Embryonic facial prominence (tissue), 1 donor: Measurements from ENCODE around the gene ANKUB1.

Source experiments
- DNase-seq: peaks from one replicate; pipeline ENCODE4 v3.0.0-alpha.2; 2016; ENCODE audit errors: extremely low spot score

Gene ANKUB1

GRCh38 chr3:149808209-149808829 is 16.0 kb upstream of the ANKUB1 start:
- peak; percentile 28 for DNase-seq

GRCh38 chr3:149806171-149806778 is 13.9 kb upstream of the ANKUB1 start:
- no peak for DNase-seq

GRCh38 chr3:149801639-149802038 is 9.3 kb upstream of the ANKUB1 start:
- DNase-seq, result no peak

- no peak for DNase-seq
Measured at GRCh38 chr3:149801195-149801594, 8.8 kb upstream of the ANKUB1 start.

- DNase-seq, result no peak
Measured at GRCh38 chr3:149800693-149801092, 8.3 kb upstream of the ANKUB1 start.

GRCh38 chr3:149796026-149796425 is 3.7 kb upstream of the ANKUB1 start:
- DNase-seq, result no peak

GRCh38 chr3:149790698-149791097 is 1.7 kb downstream of the ANKUB1 start:
- DNase-seq, result no peak

GRCh38 chr3:149790268-149790667 is 2.1 kb downstream of the ANKUB1 start:
- DNase-seq, result no peak

- no peak for DNase-seq
Measured at GRCh38 chr3:149784064-149784704, 8.2 kb downstream of the ANKUB1 start.

GRCh38 chr3:149783576-149783975 is 8.8 kb downstream of the ANKUB1 start:
- DNase-seq, result no peak

- no peak for DNase-seq
Measured at GRCh38 chr3:149781741-149782140, 10.6 kb downstream of the ANKUB1 start.

GRCh38 chr3:149781211-149781610 is 11.1 kb downstream of the ANKUB1 start:
- no peak for DNase-seq

GRCh38 chr3:149777414-149778214 is 14.7 kb downstream of the ANKUB1 start:
- DNase-seq, result no peak

- DNase-seq, result no peak
Measured at GRCh38 chr3:149776170-149776569, 16.2 kb downstream of the ANKUB1 start.

- DNase-seq, result no peak
Measured at GRCh38 chr3:149772861-149773260, 19.5 kb downstream of the ANKUB1 start.

- DNase-seq, result no peak
Measured at GRCh38 chr3:149771652-149772271, 20.6 kb downstream of the ANKUB1 start.

GRCh38 chr3:149770246-149770645 is 22.1 kb downstream of the ANKUB1 start:
- no peak for DNase-seq

- no peak for DNase-seq
Measured at GRCh38 chr3:149768704-149769103, 23.6 kb downstream of the ANKUB1 start.

GRCh38 chr3:149767720-149768119 is 24.6 kb downstream of the ANKUB1 start:
- DNase-seq, result no peak

GRCh38 chr3:149765762-149766334 is 26.5 kb downstream of the ANKUB1 start:
- DNase-seq, result no peak

GRCh38 chr3:149764302-149764701 is 28.1 kb downstream of the ANKUB1 start:
- DNase-seq, result no peak
